Transverse colon (tissue), 3 donors: ENCODE results near the gene ROR1.

Source experiments
- POLR2A ChIP-seq: fragments of 450-650 bp; IDR thresholded peaks from one replicate; pipeline ENCODE4 v1.6.1; 2016; ENCODE audit warnings: antibody characterized with exemption, mild to moderate bottlenecking, moderate library complexity
- TF ChIP-seq, protein P1 (sequence below), 5 experiments: fragments of 200-600 bp in 3 of 5; fragments of 450-650 bp in 2 of 5; sonication (generic) in 3 of 5; IDR thresholded peaks; 1 replicate in 2 of 5; 2 replicates in 3 of 5; pipeline ENCODE4 v1.5.1; 2016 to 2017; ENCODE audit warnings: antibody characterized with exemption in 5 of 5, inconsistent platforms in 3 of 5, mild to moderate bottlenecking in 2 of 5, moderate library complexity in 1 of 5

DNA sequence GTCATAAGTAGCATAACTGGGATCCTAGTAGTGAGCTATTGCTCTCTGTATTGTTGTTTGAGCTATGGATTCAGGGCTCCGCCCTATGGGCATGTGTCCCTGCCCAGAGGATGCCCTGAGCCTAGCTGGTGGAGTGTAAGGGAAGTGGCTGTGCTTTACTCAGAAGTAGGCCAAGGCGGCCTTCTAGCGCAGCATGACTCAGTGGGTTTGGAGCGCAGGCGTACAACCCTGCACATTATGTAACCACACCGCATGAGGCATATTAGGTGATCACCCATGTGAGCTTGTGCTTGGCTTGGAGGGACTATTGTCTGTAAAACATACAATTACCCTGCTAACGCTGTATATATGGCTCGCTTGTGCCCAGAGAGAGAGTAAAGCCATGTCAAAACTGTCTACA, 418.5 kb downstream of the ROR1 start:
- no peak for TF ChIP-seq POLR2A
- TF ChIP-seq, protein P1, sequence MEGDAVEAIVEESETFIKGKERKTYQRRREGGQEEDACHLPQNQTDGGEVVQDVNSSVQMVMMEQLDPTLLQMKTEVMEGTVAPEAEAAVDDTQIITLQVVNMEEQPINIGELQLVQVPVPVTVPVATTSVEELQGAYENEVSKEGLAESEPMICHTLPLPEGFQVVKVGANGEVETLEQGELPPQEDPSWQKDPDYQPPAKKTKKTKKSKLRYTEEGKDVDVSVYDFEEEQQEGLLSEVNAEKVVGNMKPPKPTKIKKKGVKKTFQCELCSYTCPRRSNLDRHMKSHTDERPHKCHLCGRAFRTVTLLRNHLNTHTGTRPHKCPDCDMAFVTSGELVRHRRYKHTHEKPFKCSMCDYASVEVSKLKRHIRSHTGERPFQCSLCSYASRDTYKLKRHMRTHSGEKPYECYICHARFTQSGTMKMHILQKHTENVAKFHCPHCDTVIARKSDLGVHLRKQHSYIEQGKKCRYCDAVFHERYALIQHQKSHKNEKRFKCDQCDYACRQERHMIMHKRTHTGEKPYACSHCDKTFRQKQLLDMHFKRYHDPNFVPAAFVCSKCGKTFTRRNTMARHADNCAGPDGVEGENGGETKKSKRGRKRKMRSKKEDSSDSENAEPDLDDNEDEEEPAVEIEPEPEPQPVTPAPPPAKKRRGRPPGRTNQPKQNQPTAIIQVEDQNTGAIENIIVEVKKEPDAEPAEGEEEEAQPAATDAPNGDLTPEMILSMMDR (IDR thresholded peaks at IDR 0.05) = no peak
